KBM-7 (cell line): ENCODE measurements around the gene FRG2C.
"Not testable (repeated sequence)": the region's sequence is repeated elsewhere in the genome, so short reads cannot be mapped to it uniquely, and the experiment has no call there.

ENCODE experiments used
- DNase-seq: peaks from one replicate; pipeline ENCODE4 v3.0.0-alpha.2; 2015
- in situ Hi-C: fragments of 300-500 bp; cut with MboI; formaldehyde crosslinking; loops from 2 replicates; pipeline ENCODE4 v1.14.3; 2020; ENCODE audit warnings: low sequenced_read_pairs, low pct_unique_long_range_greater_than_20kb, mixed read lengths

The FRG2C gene

DNA sequence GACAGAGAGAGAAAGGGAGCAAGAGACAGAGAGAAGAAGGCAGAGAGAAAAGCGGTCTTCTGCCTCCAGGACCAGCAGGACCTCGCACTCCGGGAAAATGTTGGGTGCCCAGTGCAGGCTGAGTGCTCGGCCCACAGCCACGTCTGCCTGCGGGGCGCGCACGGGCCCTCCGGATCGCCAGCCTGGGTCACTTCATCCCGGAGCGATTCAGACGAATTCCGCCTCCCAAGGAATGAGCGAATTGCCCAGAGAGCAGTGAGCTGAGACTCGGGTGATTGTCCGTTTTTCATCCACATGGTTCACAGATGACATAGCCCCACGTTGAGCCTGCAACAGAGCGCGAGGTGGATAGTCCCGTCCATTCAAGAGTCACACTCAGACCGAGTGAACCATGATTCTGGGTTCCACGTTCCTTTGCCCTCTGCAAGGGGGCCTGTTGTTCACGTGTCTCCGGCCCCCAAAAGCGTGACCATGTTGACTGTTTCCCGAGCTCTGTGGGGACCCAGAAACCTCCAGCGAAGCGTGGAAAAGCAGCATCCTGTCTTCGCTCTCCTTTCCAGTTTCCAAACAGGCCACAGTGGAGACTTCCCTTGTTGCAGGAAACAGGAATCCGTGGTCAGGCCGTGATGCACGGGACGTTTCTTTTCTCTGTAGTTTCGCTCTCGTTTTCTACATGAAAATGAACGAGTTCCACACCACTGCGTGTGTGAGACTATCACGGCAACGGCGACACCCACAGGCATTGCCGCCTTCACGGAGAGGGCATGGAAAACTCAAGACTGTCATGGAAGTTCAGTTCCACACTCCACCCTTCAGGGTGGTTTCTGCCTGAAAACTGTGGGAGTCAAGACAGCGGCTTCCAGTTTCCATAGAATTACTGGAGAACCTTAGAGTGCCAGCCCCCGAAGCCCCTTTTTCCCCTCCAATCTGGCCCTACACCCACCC is 3.9 kb downstream of the FRG2C start:
- in situ Hi-C loops, DNase-seq: not testable (repeated sequence)

DNA sequence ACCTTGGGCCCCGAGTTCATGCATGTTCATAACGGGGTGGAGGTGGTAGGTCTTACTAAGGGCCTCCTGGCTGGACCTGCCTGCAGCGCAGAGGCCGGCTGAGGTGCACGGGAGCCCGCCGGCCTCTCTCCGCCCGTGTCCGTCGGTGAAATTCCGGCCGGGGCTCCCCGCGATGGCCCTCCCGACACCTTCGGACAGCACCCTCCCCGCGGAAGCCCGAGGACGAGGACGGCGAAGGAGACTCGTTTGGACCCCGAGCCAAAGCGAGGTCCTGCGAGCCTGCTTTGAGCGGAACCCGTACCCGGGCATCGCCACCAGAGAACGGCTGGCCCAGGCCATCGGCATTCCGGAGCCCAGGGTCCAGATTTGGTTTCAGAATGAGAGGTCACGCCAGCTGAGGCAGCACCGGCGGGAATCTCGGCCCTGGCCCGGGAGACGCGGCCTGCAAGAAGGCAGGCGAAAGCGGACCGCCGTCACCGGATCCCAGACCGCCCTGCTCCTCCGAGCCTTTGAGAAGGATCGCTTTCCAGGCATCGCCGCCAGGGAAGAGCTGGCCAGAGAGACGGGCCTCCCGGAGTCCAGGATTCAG is 4.7 kb downstream of the FRG2C start:
- in situ Hi-C loops, DNase-seq: not testable (repeated sequence)

DNA sequence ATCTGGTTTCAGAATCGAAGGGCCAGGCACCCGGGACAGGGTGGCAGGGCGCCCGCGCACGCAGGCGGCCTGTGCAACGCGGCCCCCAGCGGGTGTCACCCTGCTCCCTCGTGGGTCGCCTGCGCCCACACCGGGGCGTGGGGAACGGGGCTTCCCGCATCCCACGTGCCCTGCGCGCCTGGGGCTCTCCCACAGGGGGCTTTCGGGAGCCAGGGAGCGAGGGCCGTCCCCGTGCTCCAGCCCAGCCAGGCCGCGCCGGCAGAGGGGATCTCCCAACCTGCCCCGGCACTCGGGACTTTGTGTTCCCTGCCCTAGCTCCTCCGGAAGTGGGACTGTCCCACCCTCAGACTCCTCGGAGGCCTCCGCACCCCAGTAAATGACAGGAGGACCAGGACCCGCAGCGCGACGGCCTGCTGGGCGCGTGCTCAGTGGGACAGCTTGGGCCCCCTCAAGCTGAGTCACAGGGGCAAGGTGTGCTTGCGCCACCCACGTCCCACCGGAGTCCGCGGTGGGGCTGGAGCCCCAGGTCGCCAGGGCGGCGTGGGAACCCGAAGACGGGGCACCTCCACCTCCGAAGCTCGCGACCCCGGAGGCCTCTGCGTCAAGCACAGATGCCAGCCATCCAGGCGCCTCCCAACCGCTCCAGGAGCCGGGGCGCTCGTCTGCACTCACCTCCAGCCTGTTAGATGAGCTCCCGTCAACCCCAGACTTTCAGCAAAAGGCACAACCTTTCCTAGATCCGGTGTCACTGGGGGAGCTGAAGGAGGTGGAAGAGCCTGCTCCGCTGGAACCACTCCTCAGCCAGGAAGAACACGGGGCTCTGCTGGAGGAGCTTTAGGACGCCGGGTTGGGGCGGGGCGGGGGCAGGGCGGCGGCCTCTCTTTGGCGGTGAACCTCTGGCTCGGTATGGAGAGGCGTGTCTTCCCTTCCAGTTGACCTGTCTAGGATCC is 5.5 kb downstream of the FRG2C start:
- DNase-seq, in situ Hi-C loops: not testable (repeated sequence)

DNA sequence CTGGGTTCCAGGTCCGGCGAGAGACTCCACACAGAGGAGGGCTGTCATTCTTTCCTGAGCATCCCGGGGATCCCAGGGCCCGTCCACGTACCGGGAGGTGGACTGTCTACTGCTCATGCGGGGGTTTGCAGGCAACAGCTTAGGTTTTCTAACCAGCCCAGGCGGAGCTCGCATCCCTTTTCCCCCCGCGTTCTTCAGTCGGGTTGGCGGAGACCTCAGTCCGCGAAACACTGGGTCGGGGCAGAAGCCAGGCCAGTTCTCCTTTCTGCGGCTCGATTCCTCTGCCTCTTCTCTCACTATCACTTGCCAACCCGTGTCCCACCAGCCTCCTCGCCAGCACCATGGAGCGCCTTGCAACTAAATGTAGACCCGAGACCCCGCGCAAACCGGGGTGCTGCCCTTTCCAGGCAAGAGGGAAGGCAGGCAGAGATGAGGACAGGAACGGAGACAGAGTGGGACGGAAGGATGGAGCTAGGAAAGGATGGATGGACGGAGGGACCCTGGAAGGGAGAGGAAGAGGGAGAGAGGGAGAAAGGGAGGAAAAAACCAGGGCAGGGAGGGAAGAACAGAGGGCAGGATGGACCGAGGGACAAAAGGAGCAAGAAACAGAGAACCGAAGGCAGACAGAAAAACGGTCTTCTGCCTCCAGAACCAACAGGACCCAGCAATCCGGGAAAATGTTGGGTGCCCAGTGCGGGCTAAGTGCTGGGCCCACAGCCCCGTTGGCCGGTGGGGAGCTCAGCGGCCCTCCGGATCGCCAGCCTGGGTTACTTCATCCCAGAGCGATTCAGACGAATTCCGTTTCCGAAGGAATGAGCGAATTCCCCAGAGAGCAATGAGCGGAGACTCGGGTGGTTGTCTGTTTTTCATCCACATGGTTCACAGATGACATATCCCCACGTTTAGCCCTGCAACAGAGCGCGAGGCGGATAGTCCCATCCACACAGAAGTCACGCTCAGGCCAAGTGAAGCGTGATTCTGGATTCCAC is 6.5 kb downstream of the FRG2C start:
- in situ Hi-C loops, DNase-seq: not testable (repeated sequence)

DNA sequence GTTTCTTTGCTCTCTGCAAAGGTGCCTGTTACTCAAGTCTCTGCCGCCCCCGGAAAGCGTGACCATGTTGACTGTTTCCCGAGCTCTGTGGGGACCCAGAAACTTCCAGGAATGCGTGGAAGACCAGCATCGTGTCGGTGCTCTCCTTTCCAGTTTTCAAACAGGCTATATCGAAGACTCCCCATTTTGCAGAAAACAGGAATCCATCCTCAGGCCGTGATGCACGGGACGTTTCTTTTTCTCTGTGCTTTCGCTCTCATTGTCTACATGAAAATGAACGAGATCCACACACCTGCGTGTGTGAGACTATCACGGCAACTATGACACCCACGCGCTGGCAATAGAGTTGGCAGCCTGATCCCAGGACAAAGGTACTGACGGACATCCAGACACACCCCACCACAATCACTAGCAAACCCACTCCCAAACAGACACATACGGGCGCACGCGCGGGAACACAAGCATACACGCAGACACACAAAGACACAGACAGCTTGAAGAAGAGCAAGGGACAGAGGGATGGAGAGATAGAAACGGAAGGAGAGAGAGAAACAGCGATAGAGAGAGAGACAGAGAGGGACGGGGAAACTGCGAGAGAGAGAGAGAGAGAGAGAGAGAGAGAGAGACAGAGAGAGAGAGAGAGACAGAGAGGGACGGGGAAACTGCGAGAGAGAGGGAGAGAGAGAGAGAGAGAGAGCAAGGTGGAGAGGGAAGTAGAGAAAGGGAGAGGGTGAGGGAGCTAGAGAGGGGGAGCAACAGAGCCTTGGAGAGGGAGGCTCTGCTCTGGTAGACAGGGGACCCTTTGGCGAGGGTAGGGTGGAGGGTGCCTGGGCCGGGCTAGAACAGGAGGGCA is 7.4 kb downstream of the FRG2C start:
- in situ Hi-C loops, DNase-seq: not testable (repeated sequence)

DNA sequence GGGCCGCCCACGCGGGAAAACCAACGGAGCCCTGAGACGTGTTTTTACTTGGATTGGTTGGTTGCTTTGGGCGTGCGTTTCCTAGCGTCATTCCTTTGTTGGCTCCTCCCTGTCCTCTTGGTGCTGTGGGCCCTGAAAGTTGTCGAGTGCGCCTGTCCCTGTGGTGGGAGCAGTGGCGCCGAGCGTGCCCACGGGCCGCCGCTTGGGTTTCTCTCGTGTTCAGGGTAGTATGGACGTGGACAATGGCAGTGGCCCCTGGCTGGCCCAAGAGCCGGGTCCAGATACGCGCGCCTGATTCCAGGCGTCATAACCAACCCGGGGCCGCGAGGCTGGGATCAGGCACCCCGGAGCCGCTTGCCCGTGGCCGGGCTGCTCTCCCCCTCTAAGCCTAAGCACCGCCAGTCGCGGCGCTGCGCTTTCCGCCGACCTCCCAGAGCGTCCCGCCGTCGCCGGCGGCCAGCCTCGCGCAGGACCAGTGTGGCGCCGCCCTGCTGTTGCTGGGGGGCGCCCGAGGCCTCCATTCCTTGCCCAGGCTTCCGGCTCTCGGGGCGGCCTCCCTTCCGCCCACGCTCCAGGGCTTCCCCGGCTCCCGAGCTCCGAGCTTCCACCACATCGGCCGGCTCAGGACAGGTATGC is 8.1 kb downstream of the FRG2C start:
- DNase-seq, in situ Hi-C loops: not testable (repeated sequence)

DNA sequence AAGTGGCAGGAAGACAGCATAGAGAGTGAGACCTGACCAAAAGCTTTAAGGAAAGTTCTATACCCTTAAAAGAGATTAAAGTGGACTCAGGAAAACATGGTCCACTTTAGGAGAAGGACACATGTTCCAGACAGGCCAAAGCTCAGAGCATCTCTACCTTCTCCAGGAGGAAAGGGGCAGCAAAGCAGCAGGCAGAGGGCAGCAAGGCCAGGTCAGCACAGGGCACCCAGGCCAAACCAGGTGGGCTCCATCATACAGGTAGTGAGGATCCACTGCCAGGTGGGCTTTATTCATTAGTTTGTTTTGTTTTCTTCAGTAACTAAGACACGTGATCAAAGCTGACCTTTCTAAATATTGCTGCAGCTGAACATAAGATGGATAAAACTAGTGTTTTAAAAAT is 19.8 kb downstream of the FRG2C start:
- in situ Hi-C loops, result not testable (repeated sequence)

DNA sequence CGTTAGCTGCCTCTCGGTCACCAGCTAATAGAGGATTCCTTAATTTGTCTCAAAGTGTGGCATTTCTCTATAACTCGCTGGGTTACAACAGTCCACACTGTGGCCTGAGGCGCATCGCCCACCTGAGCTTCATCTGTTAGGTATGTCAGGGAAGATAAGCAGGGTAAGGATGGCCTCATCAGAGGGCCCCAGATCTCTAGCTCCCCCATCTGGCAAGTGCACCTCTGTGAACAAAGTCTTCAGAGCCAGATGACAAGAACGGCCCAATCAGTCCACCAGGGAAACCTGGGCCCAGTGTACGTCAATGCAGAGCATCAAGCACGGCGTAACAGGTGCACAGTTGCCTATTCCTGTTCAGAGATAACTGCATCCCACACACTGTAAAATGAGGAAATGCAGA is 23.2 kb downstream of the FRG2C start:
- in situ Hi-C loops, result no loop called here
- no peak for DNase-seq

More for the DNA sequence above, 19.8 kb downstream of the FRG2C start:
- not testable (repeated sequence) for DNase-seq

DNA sequence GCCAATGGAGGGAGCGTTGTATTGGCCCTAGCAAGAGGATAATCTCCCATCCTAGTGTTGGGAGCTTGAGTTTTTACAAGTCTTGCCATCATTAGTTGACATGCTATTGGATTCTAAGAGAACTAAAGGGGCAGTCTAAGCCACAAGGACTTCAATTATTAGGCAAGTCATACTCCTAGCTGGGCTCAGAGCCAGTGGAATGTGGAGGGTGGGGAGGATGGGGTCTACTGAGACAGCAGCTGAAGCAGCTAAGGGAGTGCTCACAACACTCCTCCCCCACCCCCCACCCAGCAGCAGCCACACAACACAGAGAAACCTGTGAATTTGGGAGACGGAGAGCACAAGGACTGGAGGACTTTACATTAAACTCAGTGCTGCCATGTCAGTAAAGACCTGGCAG is 27.9 kb downstream of the FRG2C start:
- in situ Hi-C loops, result no loop called here
- DNase-seq, result no peak
